ENCODE results near the gene TMEM198.

Gene TMEM198

DNA sequence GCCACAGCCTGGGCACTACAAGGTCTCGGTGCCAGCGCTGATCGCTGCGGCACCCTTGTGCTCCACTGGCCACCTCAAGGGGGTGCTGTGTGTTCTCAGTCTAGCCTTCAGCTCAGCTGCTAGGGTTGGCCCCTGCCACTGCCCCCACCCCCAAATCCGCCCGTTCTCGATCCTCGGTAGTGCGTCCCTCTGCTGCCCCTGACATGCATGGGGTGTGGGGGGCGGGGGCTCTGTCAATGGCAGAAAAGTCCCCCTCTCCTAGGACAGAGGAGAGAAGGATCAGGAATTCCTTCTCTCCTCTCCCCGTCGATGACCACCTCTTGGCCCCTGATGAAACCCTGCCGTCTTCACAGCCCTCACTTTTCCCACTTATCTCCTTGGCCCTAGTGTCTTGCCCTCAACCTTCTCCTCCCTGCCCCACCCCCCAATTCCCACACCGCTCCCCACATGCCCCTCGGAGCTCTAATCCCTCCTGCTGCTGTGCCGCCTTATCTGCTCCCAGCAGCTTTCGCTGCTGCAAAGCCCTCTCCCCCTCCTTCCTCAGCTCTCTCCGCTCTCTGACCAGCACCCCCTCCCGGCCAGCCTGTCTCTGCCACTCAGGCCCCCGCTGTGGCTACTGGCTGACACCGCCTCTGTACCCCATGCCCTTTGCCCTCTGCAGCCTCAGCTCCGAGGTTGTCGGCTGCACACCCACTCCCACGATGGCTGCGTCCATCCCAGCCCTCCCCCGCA, 33.9 kb upstream of the TMEM198 start:
- peak; percentile 59 for DNase-seq

GRCh38 chr2:219510512-219511135, 33.2 kb upstream of the TMEM198 start:
- no peak for DNase-seq

- peak; percentile 59 for DNase-seq
Observed at GRCh38 chr2:219511547-219512325, 32.1 kb upstream of the TMEM198 start.

GRCh38 chr2:219512524-219513216, 31.2 kb upstream of the TMEM198 start:
- no peak for DNase-seq

GRCh38 chr2:219513787-219514186, 30.0 kb upstream of the TMEM198 start:
- no peak for DNase-seq

GRCh38 chr2:219514196-219514761, 29.5 kb upstream of the TMEM198 start, which contains the start of gene ASIC4:
Gene ASIC4, plus strand, starts transcription at chr2:219514482. Its CDS starts 243 bp downstream, at chr2:219514725.
- DNase-seq = no peak

GRCh38 chr2:219514836-219515235, 29.0 kb upstream of the TMEM198 start:
- DNase-seq = no peak

DNA sequence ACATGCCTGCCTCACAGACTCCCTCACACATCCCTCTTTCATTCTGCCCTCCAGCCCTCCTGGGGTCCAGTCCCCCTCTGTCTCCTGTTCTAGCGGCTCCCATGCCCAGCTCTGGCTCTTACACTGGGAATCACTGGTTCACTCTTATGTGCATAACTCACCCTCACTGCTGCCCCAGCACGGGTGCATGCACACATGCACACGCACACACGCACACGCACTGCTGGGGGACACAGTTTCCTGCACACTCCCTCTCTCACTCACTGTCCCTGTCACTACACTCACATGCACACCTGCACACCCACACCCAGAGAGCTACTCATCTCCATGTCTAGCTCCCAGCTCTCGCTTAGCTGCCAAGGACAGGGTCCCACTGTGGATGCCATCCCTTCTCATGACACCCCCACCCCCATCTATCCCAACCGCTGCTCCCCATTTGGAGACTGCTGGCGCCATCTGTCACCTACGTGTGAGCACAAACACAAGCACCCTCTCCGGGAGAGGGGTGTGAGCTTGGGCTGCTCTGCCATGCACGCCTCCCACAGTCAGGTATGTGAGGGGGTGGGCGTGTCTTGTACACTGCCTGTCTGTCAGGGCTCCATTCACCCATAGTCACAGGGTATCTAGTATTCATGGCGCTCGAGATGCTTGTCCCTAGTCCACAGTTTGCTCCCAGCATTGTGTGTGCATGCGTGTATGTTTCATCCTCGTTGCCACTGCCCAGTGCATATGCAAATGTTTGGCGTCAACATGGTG, 27.8 kb upstream of the TMEM198 start:
- no peak for DNase-seq

- DNase-seq = no peak
Observed at GRCh38 chr2:219516888-219517287, 26.9 kb upstream of the TMEM198 start.

GRCh38 chr2:219517954-219518778, 25.7 kb upstream of the TMEM198 start:
- DNase-seq = no peak

DNA sequence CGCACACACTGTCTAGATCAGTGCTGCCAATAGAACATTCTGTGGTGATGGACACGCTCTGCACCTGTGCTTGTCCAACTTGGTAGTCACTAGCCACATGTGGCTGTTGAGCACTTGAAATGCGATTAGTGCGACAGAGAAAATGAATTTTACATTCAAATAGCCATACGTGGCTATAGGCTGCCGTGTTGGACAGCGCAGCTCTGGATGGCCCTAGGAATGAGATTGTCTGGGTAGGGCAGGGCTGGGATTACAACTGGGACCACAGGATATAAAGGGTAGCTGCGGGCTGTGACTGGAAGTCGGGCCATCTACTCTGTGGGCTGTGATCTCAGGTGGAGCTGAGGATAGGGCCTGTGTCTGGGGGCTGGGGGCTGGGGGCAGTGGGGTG, 24.3 kb upstream of the TMEM198 start:
- DNase-seq = no peak

DNA sequence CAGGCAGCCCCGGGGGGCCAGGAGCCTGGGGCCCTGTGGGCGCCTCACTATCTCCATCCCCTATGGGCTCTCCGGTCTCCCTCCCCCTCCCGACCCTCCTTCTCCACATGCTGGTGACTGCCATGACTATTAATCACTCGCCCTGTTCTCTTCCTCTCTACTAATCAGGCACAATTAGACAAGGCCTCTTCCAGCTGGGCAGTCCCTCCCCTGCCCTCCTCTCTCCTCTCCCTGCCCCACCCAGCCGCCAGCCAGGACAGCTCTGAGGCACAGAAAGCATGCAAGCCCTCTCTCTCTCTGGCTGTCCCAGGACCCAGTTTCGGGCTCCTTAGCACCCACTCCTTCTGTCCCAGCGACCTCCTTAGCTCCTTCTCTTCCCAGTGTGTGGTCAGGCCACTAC, 23.7 kb upstream of the TMEM198 start:
- DNase-seq = no peak

- DNase-seq = peak; percentile 25
Observed at GRCh38 chr2:219521066-219521880, 22.6 kb upstream of the TMEM198 start.

DNA sequence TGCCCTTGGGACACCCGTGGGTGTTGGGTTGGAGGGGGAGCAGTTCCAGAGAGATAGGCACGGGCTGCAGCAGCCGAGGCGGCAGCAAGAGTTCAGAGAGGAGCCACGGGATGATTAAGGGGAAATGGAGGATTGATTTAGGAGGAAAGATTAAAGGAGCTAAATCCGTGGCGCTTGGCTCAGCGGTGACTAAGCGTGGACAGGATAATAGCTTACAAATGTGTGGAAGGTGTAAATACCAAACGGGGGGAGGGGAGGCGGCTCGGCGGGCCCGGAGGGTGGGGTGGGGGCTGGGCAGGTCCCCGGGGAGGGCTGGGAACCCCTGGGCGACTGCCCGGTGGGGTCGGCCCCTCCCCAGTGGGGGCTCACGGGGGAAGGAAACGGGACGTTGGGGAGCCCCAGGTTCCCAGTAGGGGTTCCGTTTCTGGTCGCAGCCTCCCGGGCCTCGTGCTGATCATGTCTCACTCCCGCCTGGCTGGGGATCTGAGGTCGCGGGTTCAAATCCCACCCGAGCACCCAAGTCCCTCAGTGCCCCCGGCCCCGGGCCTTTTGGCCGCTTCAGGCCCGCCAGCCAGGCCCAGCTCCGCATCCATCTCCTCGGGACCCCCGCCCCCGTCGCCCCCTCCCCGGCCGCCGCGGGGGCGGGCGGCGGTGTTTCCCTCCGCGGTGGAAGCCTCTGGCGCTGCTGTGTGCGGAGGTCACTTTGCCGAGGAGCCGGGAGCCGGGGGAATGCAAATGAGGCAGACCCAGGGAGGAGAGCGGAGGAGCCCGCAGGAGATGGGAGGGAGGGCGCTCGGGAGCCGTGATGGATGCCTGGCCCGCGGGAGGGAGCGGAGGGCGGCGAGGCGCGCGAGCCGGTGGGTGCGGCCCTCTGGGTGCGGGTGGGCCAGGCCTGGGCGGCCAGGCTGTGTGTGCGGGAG, 21.5 kb upstream of the TMEM198 start:
- DNase-seq = no peak

DNA sequence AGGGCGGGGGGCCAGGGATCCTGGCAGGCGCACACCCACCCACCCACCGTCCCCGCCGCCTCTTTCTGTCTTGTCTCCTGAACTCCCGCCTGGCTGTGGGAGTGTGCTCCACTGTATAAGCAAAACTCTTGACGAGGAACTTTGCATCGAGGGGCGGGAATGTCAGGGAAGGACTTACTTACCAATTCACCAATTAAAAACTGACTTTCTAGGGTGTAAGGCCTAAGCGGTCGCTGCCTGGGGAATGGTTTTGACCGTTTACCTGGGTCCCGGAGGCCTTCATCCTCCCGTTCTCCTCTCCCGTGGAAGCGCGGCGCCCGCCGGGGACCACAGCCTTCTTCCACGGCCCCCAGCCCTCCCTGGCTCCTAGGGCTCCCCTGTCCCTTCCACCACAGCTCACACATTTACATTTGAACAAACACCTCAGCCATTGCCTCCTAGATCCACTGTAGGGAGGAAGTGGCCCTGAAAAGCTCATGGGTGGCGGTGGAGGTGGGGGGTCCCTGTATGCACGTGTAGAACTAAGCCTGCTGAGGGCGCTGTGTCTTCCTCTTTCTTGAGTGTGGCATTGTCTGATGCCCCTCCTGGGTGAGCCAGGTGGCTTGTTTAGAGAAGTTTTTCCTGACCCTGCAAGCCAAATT, 20.7 kb upstream of the TMEM198 start:
- no peak for DNase-seq

DNA sequence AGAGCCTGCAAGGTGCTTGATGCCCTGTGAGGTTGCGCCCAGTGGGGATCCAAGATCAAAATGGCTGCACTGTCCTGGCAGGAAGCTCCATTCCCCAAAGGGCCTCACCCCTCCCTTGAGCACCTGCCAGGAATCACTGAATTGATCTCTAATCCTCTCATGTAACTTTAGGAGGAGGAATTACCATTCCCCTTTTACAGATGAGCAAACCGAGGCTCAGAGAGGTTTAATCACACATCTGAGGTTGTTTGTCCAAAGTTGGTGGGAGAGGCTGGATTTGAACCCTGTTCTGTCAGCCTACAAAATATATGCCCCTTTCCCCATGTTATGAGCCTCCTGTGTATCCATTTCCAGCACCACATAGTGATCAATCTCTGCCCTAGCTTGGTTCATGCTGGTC, 19.0 kb upstream of the TMEM198 start:
- no peak for DNase-seq

DNA sequence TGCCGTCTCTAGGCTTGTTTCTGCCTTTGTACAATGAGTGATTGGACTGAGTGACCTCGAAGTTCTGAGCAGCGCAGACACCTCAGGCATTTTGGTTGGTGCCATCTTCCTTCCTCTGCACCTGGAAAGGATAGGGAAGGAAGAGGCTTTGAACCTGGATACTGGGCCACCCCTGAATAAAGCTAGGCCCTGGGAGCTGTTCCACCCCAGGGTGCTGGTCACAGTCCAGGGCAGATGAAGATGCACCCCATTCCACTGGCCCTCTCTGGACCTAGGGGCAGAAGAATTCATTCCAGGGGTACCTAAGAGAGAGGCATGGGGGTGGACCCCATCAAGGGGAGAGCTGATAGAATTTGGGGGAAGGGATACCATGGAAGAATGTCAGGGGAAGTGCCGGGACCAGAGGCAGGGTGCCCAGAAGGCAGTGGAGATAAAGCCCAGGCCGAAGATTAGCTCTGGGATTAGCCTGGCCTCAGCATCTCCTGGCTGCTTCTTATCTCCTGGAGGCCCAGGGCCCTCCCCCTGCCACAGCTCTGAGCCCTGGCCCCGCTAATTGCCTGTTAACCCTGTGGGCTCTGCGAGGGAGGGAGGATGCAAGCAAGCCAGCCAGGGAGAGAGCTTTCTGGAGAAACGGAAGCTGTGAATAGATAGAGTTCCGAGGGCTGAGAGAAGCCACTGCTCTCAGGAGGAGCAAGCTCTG, 18.1 kb upstream of the TMEM198 start:
- DNase-seq = no peak
